ENCODE data around the gene NDST3.

The NDST3 gene

DNA sequence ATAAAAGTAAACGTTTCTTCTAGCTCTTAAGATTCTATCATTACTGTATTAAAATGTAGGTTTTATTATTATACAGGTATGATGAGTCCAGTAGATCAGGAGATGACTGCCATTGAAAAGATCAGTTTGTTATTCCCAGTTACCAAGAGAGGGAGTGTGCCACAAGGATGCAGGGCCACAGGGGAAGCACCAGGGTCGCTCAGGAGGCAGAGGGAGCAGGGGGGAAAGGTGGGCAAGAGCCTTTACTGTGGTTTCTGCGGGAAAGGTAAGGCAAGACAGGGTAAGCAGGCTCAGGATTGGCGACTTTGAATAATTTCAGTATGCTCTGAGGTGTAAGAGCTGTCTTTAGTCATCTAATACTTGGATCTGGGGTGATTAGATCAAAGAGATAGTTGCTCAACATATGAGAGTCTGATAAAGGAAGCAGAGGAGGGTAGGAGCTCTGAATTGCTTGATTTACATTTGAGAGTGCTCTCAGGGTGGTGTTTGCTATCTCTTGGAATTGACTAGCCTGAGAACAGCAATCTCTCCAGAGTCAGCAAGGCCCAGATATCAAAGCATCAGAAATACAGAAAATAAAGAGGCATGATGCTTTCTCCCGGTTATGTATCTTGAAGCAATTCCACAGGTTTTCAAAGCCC, 86.0 kb downstream of the NDST3 start:
- no peak for TF ChIP-seq EZH2phosphoT487 (conservative IDR thresholded peaks at IDR 0.05; ENCODE audit: low read length)
- TF ChIP-seq, protein P1, sequence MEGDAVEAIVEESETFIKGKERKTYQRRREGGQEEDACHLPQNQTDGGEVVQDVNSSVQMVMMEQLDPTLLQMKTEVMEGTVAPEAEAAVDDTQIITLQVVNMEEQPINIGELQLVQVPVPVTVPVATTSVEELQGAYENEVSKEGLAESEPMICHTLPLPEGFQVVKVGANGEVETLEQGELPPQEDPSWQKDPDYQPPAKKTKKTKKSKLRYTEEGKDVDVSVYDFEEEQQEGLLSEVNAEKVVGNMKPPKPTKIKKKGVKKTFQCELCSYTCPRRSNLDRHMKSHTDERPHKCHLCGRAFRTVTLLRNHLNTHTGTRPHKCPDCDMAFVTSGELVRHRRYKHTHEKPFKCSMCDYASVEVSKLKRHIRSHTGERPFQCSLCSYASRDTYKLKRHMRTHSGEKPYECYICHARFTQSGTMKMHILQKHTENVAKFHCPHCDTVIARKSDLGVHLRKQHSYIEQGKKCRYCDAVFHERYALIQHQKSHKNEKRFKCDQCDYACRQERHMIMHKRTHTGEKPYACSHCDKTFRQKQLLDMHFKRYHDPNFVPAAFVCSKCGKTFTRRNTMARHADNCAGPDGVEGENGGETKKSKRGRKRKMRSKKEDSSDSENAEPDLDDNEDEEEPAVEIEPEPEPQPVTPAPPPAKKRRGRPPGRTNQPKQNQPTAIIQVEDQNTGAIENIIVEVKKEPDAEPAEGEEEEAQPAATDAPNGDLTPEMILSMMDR (IDR thresholded peaks at IDR 0.05; ENCODE audit: insufficient read depth, low read length, poor library complexity, severe bottlenecking): no peak
- H3K9me3 ChIP-seq (ENCODE audit: insufficient read depth, low read length): no peaks in the 10 kb centered on the region
- H3K4me2 ChIP-seq (ENCODE audit: low read depth, low read length, poor library complexity, severe bottlenecking): no peak overlapping the region
- no peaks in the 10 kb centered on the region for H3K36me3 ChIP-seq (ENCODE audit: low read length)
- no peak overlapping the region for H3K4me3 ChIP-seq (ENCODE audit: insufficient read depth, low read length, poor library complexity, severe bottlenecking)
- H2AFZ ChIP-seq (ENCODE audit: low read depth, low read length, severe bottlenecking): no peak overlapping the region
- no peak overlapping the region for H3K27ac ChIP-seq (ENCODE audit: low read depth, low read length)
- no peaks in the 10 kb centered on the region for H4K20me1 ChIP-seq (ENCODE audit: low read depth, low read length)
- no peaks in the 10 kb centered on the region for H3F3A ChIP-seq (ENCODE audit: insufficient read depth)
- H3K79me2 ChIP-seq (ENCODE audit: insufficient read depth, low read length): no peaks in the 10 kb centered on the region
- no peaks in the 10 kb centered on the region for H3K27me3 ChIP-seq (ENCODE audit: low read length)
- no peak overlapping the region for H3K9ac ChIP-seq (ENCODE audit: low read length)
- no peaks in the 10 kb centered on the region for H3K9me2 ChIP-seq (replicated peaks; ENCODE audit: insufficient read depth, low read length)

DNA sequence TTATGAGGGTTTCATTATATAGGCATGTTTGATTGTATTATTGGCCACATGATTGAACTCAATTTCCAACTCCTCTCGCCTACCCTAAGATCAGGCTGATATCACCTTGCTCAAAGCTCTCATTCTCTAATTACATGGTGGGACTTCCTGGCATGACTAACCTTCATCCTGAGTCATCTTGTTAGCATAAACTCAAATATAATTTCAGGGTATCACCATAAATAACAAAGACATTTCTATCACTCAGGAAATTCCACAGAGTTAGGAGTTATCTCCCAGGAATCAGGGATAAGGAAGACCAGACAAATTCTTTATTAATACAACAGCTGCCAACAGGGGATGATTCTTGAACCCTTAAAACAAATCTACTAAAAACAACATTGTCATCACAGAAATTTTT, 90.7 kb downstream of the NDST3 start:
- no peak overlapping the region for H3K27ac ChIP-seq (ENCODE audit: low read depth, low read length)

DNA sequence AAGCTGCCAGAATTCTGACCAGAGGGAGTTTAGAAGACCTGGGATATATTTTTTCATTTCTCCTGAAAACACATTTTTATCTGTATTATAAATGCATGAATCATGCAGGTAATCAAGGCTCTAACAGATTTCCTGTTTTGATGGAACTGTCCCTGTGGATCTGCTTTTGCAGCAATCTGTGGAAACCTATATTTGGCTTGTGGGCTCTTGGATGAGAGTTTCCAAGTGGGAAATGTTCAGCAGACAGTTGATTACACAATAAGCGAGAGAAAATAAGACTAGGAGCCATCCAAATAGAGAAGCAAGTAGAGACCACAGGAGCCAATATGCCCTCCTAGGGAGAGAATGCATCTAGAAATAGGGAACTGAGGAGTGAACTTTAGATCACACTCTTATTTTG, 105.0 kb downstream of the NDST3 start:
- H4K20me1 ChIP-seq (ENCODE audit: low read depth, low read length): no peaks in the 10 kb centered on the region
- no peak overlapping the region for H3K4me3 ChIP-seq (ENCODE audit: insufficient read depth, low read length, poor library complexity, severe bottlenecking)
- H2AFZ ChIP-seq (ENCODE audit: low read depth, low read length, severe bottlenecking): no peak overlapping the region
- H3K79me2 ChIP-seq (ENCODE audit: insufficient read depth, low read length): no peaks in the 10 kb centered on the region
- H3K9ac ChIP-seq (ENCODE audit: low read length): no peak overlapping the region
- H3K9me2 ChIP-seq (replicated peaks; ENCODE audit: insufficient read depth, low read length): no peaks in the 10 kb centered on the region
- H3K4me2 ChIP-seq (ENCODE audit: low read depth, low read length, poor library complexity, severe bottlenecking): no peak overlapping the region
- H3K27me3 ChIP-seq (ENCODE audit: low read length): no peaks in the 10 kb centered on the region
- H3K9me3 ChIP-seq (ENCODE audit: insufficient read depth, low read length): no peaks in the 10 kb centered on the region
- H3K36me3 ChIP-seq (ENCODE audit: low read length): no peaks in the 10 kb centered on the region
- TF ChIP-seq, protein P1 (IDR thresholded peaks at IDR 0.05; ENCODE audit: insufficient read depth, low read length, poor library complexity, severe bottlenecking): no peak
- TF ChIP-seq EZH2phosphoT487 (conservative IDR thresholded peaks at IDR 0.05; ENCODE audit: low read length): no peak
- no peaks in the 10 kb centered on the region for H3F3A ChIP-seq (ENCODE audit: insufficient read depth)
- H3K27ac ChIP-seq (ENCODE audit: low read depth, low read length): no peak overlapping the region

More for the DNA sequence above, 90.7 kb downstream of the NDST3 start:
- no peaks in the 10 kb centered on the region for H3K36me3 ChIP-seq (ENCODE audit: low read length)
- no peaks in the 10 kb centered on the region for H3F3A ChIP-seq (ENCODE audit: insufficient read depth)
- H3K27me3 ChIP-seq (ENCODE audit: low read length): no peaks in the 10 kb centered on the region
- no peaks in the 10 kb centered on the region for H3K9me3 ChIP-seq (ENCODE audit: insufficient read depth, low read length)
- no peaks in the 10 kb centered on the region for H3K9me2 ChIP-seq (replicated peaks; ENCODE audit: insufficient read depth, low read length)
- H2AFZ ChIP-seq (ENCODE audit: low read depth, low read length, severe bottlenecking): no peak overlapping the region
- H3K9ac ChIP-seq (ENCODE audit: low read length): no peak overlapping the region
- no peak overlapping the region for H3K4me3 ChIP-seq (ENCODE audit: insufficient read depth, low read length, poor library complexity, severe bottlenecking)
- no peak for TF ChIP-seq EZH2phosphoT487 (conservative IDR thresholded peaks at IDR 0.05; ENCODE audit: low read length)
- TF ChIP-seq, protein P1 (IDR thresholded peaks at IDR 0.05; ENCODE audit: insufficient read depth, low read length, poor library complexity, severe bottlenecking): no peak
- H3K4me2 ChIP-seq (ENCODE audit: low read depth, low read length, poor library complexity, severe bottlenecking): no peak overlapping the region
- H3K79me2 ChIP-seq (ENCODE audit: insufficient read depth, low read length): no peaks in the 10 kb centered on the region
- H4K20me1 ChIP-seq (ENCODE audit: low read depth, low read length): no peaks in the 10 kb centered on the region

Data from SU-DHL-6 (cell line).